NK-92 (cell line): ENCODE data around the gene KCNJ6.
"Not testable (repeated sequence)": the region's sequence is repeated elsewhere in the genome, so short reads cannot be mapped to it uniquely, and the experiment has no call there.

Experiments
- DNase-seq: peaks from one replicate; lab custom pipeline; 2025; ENCODE audit not compliant: unreplicated experiment; lab: John Stamatoyannopoulos, UW

Gene KCNJ6

DNA sequence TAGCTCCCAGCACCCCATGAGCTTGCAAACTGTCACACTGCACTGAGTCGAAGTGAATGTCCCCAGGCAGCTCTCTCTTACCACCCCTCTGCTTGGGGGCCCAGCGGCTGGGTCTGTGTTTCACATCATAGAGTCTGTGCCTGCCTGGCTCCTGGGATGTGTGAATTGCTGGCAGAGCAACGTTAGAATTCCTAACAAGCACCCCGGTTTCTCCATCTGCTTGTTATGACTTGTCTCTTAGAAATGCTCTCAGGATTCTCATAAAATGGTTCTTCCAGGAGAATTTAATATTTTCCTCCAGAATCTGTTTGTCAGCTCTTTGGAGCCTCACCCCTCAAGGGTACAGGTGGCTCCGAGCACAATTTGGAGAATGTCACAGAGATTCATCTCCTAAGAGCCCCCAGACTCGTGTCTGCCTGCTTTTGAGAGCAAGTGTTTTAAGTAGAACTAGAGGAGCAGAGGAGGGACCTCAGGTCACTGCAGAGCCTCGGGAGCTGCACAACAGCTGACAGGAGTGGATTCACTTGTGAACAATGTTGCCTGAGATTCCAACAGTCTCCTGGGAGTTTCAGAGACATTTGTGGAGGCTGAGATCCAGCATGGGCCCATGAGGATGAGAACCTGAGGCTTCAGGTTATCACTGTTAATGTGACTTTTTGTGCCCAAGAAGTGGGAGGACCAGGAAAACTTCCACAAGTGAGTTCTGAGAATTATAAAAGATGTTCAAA, 131.5 kb downstream of the KCNJ6 start:
- DNase-seq: no peak

DNA sequence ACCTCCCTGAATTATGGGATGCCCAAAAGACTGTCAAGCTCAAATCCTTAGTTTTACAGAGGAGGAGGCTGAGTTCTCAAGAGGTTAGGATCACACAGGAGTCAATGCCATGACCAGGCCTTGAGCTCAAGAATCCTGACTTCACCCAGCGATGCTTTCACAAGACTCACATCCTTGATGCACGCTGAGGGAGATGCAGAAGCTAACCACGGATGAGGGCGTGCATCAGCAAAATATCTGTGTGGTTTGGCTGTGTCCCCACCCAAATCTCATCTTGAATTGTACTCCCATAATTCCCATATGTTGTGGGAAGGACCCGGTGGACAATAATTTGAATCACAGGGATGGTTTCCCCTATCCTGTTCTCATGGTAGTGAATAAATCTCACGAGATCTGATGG, 133.2 kb downstream of the KCNJ6 start:
- no peak for DNase-seq

DNA sequence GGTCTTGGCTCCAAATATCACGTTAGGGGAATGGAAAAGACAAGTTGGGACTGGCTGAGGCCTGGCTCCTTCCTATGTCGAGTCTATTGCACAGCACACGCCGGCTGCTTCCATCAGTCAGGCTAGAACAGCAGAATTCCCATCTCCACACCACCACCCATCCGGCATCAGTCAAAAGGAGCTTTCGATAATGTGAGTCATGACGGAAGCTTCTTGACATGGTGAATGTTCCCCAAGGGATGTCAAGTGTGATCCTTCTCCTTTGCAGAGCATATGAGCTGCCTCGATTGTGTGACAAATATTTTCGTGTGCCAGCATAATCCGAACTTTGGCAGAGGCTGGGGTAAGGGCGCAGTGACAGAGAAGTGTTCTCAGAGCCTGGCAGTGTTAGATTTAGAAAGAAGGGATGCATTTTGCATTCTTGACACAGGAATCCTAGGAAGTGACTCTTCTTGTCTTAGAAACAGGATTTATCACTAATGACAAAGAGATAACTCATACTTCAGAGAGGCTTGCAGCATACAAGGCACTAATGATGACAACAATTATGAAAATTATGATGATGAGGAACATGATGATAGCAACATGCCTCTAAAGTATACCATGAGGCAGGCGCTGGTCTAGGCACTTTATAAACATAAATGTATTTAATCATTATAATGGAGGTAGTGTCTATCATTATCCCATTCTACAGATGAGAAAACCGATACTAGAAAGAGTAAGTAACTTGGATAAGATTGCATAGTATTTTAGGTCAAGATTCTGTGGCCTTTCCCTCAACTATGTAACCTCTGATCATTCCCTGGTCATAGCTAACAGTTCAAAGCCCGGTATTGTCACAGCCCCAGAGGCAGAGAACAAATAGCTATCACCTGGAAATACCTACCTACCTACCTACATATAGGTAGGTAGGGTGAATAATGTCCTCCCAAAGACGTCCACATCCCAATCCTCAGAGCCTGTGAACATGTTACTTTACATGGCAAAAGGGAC, 135.0 kb downstream of the KCNJ6 start:
- DNase-seq: no peak

- no peak for DNase-seq
Measured at GRCh38 chr21:37771181-37771580, 145.1 kb downstream of the KCNJ6 start.

GRCh38 chr21:37770461-37770860, 145.8 kb downstream of the KCNJ6 start:
- DNase-seq: no peak

DNA sequence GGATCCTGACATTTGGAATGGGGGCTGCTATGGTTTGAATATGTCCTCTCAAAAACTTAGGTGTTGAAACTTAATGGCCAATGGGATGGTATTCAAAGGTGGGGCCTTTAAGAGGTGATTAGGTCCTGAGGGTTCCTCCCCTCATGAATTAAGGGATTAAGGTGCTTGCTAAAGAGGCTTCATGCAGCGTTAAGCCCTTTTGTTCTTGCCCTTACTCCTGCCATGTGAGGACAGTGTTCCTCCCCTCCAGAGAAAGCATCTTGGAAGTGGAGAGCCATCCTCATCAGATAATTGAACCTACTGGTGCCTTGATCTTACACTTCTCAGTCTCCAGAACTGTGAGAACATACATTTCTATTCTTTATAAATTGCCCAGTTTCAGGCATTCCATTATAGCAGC, 146.6 kb downstream of the KCNJ6 start:
- DNase-seq: no peak

GRCh38 chr21:37767984-37768383, 148.3 kb downstream of the KCNJ6 start:
- no peak for DNase-seq

- DNase-seq: no peak
Measured at GRCh38 chr21:37766129-37766528, 150.1 kb downstream of the KCNJ6 start.

DNA sequence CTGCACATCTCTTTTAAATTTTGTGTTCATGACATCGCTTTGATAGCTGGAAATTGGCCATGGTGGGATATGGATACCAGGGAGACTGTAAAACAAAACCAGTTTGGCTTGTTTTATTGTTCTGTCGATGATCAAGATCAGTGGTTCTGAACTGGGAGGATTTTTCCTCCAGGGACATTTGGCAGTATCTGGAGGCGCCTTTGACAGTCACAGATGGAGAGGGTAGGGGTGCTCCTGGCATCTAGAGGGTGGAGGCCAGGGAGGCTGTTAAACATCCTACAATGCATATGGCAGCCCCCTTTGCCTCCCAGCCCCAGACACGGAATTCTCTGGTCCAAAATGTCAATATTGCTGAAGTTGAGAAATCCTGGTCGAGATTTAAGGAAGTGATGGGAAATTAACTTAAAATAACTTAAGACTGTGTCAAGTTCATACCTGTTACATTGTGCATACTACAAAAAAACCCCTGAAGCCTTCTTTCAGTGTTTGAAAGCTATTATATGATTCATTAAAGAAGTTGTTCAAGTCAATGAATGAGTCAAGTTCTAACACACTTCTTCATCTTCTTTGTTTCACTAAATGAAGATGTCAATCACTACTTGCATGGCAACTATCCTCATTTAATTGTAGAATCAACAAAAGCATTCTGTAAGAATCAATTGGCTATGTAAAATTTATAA, 150.9 kb downstream of the KCNJ6 start:
- no peak for DNase-seq

GRCh38 chr21:37764691-37765090, 151.6 kb downstream of the KCNJ6 start:
- DNase-seq: no peak

GRCh38 chr21:37763298-37763697, 153.0 kb downstream of the KCNJ6 start:
- no peak for DNase-seq

GRCh38 chr21:37762606-37763005, 153.7 kb downstream of the KCNJ6 start:
- DNase-seq: no peak

DNA sequence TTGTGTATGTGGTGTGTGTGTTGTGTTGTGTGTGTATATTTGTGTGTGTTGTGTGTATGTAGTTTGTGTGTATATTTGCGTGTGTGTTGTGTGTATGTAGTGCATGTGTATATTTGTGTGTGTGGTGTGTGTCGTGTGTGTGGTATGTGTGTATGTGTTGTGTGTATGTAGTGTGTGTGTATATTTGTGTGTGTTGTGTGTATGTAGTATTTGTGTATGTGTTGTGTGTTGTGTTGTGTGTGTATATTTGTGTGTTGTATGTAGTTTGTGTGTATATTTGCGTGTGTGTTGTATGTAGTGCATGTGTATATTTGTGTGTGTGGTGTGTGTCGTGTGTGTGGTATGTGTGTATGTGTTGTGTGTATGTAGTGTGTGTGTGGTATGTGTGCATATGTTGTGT, 154.9 kb downstream of the KCNJ6 start:
- DNase-seq: not testable (repeated sequence)

- no peak for DNase-seq
Measured at GRCh38 chr21:37759777-37760176, 156.5 kb downstream of the KCNJ6 start.

- DNase-seq: no peak
Measured at GRCh38 chr21:37758982-37759381, 157.3 kb downstream of the KCNJ6 start.

GRCh38 chr21:37757606-37758376, 158.5 kb downstream of the KCNJ6 start:
- DNase-seq: no peak

DNA sequence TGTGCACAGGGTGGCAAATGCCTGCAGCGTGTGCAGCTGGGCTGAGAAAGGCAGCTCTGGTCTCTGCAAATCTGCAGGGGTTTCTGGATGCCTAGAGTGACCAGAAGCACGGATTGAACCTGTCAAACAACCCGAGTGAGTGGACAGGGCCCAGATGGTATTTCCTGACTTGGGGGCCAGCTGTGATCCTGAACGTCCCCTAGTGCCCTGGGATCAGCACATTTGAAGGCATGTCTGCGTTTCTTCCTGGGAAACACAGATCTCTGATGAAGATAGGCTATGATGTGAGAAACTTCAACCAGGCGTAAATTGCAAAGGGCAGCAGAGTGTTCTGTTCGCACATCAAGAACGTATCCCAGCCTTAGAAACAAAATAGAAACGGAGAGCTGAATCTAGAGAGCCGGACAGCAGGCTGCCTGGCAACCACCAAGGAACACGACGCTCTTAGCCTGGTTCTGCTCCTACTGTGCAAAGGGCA, 163.1 kb downstream of the KCNJ6 start:
- no peak for DNase-seq

- DNase-seq: no peak
Measured at GRCh38 chr21:37751268-37751975, 164.8 kb downstream of the KCNJ6 start.

DNA sequence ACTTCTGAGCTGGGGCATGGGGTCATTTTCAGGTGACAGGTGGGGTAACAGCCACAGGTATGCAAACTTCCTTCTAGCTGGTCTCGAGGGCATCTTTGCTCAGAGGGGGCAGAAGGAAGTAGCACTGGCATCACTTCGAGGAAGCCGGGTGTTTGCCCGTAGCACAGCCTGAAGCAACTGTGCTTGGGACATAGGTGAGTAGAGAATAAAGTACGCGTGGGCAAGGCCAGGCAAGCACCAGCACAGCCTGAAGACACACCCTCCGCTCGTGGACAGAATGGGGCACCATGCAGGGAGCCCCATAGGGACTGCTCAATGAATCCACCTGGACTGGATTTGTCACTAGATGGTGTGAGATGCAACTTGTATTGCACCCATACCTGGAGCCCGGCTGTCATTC, 167.1 kb downstream of the KCNJ6 start:
- DNase-seq: no peak

DNA sequence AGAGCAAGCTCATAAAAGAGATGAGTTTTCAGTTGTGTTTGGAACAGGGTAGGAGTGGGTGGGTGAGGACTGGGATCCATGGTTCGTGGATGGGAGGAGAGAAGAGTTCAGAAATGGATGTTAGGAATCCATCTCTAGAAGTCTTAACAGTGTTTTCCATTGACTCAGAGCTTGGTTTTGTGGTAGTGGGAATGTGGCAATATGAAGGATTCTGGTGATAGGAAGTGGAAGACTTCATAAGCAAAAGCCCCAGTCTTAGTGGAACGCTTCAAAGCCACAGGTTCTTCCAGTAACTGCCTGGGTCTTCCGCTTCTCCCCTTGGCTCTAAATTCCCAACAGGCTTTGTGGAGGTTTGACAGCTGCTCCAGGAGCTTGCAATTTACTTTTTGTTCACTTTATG, 167.9 kb downstream of the KCNJ6 start:
- DNase-seq: no peak
